Jurkat, Clone E6-1 (cell line): ENCODE measurements around the gene POLR1G.

ENCODE experiments used
- DNase-seq: peaks from one replicate; pipeline ENCODE4 v3.0.0-alpha.2; 2011; ENCODE audit warnings: low read depth, low spot score
- H3K4me3 ChIP-seq: 2 replicates; pipeline ENCODE4 v1.5.1; 2011; ENCODE audit warnings: mild to moderate bottlenecking, low read length, control low read depth, moderate library complexity

Gene POLR1G

DNA sequence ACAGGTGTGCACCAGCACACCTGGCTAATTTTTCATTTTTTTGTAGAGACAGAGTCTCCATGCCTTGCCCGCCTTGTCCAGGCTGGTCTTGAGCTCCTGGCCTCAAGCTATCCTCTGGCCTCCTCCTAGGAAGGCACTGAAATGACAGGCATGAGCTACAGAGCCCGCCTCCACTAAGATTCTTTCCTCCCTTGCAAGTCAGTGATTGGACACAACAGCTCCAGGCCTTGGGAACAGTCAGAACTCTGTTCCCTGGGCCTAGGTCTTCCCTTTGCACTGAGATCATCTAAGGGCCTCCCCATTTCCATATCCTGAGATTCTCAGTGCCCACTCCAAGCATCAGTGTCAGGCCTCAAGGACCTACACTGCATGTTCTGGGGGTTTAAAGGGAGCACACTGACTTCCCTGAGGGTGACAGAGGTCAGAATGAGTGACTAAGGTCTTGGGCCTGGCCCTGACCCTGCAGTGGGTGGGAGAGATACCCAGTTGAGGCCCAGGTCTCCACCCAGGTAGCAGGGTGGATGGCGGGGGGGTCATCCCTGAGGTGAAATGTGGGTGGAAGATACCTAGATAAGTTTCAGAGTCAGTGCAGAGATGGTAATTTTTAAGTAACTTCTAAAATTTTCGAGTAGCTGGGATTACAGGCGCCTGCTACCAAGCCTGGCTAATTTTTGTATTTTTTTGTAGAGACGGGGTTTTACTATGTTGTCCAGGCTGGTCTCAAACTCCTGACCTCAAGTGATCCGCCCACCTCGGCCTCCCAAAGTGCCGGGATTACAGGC lies 34.6 kb downstream of the POLR1G start:
- DNase-seq = no peak

DNA sequence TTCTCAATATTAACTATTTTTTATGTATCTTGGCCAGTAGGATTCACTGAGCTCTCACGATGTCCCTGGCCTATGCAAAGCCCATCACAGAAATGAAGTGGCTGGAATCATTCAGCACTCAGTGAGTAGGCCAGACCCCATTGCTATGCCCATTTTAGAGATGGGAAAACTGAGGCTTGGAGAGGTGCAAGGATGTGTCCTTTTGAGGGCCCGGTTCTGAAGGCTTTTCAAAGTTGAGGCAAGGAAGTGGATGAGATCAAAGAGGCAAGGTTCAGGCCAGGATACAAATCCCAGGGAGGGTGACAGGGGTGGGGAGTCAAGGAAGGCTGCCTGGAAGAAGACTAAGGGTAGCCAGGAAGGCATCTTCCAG lies 35.9 kb downstream of the POLR1G start:
- no peak overlapping the region for H3K4me3 ChIP-seq
- no peak for DNase-seq

More for the DNA sequence above, 34.6 kb downstream of the POLR1G start:
- no peak overlapping the region for H3K4me3 ChIP-seq

DNA sequence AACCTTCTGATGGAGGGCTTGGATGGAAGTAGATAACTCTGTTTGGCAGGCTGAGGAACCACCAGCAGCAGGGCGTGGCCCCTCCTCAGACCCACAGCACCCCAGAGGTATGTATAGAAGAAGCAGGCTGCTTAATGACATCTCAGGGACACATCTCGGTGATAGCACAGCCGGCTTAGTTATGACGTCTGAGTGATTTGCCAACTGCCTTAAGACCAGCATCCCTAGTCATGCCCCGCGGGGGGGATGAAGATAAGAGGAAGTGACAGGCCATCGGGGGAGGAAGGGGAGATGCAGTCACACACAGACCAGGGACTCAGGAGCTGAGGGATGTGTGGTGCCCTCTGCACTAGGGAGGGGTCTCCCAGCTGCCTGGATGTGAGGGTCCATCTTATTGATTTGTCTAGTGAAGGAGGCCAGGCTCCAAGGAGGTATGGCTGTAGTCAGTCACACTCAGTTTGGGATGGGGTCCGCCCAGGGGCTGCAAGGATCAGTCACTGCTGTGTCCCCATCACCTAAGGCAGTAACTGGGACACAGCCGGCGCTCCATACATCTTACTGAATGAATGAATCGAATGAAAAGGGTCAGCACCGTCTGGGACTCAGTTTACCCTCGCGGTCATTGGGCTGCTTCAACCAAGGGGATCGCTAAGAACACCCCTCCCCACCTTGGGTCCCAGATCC lies 36.5 kb downstream of the POLR1G start:
- DNase-seq = no peak
- H3K4me3 ChIP-seq = peak overlapping the region; percentile 59

DNA sequence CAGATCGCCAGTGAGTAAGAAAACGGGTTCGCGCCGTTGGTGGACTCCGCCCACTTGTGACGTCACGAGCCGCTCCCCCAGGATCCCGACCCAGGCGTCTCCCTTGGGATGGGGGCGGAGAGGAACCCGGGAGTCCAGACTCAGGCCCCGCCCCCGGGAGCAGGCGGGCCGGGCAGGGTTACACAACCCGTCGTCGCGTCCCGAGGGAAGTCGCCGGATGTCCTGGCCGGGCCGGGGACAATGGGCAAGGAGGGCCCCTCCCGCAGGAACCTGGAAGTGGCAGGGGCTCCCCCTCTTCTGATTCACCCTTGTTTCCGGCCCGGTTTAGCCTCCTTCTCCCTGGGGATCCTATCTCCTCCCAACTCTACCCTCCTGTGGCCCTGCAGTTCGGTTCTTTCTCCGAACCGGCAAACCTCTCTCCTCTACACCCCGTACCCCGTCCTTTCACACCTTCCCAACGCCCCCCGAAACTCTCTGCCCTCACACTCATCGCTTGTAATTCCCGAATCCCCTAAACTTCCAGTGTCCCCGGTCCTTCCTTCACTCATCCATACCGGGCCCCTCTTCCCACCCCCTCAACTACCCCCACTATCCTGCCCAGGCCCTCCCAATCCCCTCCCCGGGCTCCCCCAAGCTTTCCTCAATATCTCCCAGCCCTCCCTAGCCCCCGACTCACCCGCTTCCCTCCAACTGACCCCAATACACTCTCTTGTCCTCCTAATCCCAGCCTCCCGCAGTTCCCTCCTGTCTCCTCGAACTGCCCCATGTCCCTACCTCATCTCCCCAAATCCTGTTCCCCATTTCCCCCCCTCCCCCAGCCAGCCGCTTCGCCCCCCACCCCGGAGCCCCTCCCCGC lies 37.2 kb downstream of the POLR1G start:
- no peak for DNase-seq

DNA sequence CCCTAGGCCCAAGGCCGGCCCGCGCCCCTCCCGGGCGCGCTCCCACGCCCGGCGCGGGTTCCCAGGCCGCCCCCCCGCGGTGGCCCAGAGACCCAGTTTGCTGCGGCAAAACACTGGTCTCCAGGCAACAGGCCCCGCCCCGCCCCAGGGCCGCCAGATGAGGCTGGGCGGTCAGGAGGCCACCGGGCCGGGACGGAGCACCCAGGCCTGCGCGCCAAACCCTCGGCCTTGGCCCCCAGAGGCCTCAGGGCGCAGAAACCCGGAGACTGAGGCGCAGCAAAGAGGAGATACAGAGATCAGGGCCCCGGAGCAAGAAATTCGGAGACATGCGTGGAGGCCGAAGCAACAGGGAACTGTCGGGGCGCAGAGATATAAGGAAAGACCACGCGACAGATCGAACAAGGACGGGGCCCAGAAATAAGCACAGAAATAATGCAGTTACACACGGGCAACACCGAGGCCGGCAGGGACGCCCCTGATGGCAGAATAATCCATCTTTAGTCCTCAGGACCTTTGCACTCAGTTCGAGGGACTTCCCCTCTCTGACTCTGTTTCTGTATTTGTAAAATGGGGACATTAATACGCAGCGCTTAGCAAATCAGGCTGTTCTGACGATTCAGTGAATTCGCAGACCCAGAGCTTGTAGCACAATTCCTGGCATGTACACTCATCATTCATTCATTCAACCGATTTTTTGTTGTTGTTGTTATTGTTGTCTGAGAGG lies 38.0 kb downstream of the POLR1G start:
- H3K4me3 ChIP-seq = no peak overlapping the region
- DNase-seq = no peak

More for the DNA sequence above, 37.2 kb downstream of the POLR1G start:
- H3K4me3 ChIP-seq = peak overlapping the region; percentile 59

DNA sequence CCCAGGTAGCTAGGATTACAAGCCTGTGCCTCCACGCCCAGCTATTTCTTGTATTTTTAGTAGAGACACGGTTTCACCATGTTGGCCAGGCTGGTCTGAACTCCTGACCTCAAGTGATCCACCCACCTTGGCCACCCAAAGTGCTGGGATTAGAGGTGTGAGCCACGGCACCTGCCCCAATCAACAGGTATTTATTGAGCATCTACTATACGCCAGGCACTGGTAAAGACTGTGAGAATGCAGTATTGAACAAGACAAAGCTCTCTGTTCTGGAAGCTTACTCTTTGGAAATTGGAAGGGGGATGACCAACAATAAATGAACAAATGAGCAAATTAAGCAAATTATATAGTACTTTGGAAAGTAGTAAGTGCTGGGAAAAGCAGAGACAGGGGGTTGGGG lies 38.7 kb downstream of the POLR1G start:
- DNase-seq = no peak
- no peak overlapping the region for H3K4me3 ChIP-seq

DNA sequence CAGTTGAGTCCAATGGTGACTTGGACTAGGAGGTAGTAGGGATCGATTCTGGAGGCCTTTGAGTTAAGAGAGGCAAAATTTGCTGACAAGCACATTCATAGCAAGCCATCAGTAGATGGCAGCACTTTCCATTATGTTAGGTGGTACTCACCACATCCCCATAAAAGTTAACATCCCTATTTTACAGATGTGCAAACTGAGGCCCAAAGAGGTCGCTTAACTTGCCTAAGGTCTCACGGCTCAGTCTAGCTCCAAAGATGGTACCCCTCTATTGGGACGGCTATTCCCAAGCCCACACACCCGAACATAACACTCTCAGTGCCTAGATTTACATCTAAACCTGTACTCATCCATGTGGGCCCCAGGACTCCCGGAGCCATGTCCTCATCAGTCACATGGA lies 39.9 kb downstream of the POLR1G start:
- H3K4me3 ChIP-seq = no peak overlapping the region
- DNase-seq = peak; percentile 48

DNA sequence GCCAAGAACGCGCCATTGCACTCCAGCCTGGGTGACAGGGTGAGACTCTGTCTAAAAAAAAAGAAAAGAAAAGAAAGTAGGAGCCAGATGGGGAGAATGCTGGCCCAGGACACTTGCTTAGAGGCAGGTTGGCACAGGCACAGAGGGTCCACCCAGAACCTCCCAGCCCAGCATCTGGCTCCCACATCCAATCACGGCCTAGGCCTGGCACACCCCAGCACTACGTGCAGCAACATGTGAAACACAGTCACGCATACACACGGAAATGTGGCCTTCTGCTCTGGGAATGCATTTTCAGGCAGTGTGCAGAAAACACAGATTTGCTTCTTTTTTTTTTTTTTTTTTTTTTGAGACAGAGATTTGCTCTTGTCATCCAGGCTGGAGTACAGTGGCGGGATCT lies 40.5 kb downstream of the POLR1G start:
- no peak overlapping the region for H3K4me3 ChIP-seq
- no peak for DNase-seq

DNA sequence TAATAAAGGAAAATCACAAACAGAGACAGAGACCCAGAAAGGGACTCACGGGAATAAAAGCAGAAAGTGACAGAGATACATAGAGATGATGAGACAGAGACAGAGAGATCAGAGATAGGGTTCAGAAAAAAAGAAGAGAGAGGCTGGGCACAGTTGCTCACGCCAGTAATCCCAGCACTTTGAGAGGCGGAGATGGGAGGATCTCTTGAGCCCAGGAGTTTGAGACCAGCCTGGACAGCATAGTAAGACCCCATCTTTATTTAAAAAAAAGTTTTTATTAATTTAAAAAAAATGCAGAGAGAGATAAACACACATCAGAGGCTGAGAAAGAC lies 41.9 kb downstream of the POLR1G start:
- no peak for DNase-seq
- no peak overlapping the region for H3K4me3 ChIP-seq

DNA sequence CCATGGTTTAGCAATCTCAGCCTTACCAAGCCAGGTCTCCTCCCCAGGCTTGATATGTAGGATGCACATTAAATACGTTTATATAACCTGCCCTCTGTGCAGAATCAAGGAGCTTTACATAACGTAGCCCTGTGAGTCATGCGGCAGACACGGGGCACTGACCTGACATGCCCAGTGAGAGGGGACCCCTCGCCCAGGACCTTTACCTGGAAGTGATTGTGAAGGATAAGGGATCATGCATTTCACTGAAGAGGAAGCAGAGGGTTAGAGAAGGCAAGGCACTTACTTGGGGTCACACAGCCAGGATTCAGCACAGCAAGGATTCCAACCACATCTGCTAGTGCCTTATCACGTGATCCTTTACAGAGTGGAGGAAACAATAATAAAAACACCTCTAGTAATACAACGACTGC lies 42.4 kb downstream of the POLR1G start:
- DNase-seq = no peak

DNA sequence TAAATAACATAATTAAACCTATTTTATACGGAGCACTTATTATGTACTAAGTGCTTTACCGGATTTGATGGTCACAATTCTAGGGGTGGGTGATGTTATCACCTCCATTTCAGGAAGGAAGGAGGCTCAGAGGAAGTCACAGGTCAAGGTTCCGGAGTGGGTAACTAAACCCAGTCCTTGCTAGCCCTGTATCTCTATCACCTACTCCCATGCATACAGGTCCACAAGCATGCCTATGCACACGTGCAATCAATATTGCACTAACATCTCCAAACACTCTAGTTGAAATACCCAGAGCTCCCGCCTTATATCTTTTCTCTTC lies 43.5 kb downstream of the POLR1G start:
- no peak for DNase-seq
- H3K4me3 ChIP-seq = peak overlapping the region; percentile 53

More for the DNA sequence above, 42.4 kb downstream of the POLR1G start:
- H3K4me3 ChIP-seq = no peak overlapping the region

DNA sequence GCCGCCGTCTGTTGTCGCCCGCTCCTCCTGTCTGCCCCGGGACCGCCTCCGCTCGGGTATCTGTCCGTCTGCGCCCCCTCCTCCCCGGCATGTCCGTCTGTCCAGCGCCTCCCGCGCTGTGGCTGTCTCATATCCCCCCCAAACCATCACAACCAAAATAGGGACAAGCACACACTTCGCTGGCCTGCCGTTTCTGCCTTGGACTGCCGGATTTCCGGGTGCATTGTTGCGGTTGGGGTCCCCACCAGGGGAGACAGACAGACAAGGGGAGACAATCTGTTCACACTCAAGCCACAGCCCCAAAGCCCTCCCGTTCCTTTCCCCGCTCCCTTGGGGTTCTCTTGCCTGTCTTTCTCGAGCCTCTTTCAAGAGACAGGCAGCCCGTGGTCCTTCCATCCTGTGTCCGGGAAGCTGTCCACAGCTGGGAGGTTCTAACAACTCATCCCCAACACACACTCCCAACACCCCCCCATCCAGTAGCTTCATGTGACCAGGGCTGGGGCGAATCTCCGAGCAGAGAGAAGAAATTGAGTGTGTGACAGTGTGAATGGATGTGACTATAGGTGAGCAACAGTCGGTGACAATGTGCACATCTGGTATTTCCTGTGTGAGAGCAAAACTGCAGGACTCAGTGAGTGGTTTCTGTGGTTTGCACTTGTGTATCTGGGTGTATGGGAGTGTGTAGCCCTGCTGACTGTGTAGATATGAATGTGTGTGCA lies 44.8 kb downstream of the POLR1G start:
- DNase-seq = peak; percentile 84
- H3K4me3 ChIP-seq = peak overlapping the region; percentile 79

DNA sequence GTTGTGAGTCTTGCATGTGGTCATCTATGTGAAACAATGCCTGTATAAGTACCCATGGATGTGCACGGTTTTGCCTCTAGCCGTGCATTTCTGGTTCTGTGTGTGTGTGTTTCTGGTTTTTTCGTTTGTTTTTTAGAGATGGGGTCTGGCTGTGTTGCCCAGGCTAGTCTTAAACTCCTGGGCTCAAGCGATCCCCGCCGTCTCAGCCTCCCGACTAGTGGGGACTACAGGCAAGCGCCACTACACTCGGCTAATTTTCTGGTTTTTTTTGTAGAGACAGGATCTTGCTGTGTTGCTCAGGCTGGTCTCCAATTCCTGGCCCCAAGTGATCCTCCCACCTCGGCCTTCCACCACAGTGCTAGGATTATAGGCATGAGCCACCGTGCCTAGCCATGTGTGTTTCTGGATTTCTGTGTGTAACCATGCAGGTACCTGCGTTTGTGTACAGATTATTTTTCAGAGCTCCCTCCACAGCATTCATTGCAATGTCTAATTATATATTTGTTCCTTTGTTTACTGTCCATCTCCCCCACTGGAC lies 45.5 kb downstream of the POLR1G start:
- H3K4me3 ChIP-seq = peak overlapping the region; percentile 79
- DNase-seq = no peak

DNA sequence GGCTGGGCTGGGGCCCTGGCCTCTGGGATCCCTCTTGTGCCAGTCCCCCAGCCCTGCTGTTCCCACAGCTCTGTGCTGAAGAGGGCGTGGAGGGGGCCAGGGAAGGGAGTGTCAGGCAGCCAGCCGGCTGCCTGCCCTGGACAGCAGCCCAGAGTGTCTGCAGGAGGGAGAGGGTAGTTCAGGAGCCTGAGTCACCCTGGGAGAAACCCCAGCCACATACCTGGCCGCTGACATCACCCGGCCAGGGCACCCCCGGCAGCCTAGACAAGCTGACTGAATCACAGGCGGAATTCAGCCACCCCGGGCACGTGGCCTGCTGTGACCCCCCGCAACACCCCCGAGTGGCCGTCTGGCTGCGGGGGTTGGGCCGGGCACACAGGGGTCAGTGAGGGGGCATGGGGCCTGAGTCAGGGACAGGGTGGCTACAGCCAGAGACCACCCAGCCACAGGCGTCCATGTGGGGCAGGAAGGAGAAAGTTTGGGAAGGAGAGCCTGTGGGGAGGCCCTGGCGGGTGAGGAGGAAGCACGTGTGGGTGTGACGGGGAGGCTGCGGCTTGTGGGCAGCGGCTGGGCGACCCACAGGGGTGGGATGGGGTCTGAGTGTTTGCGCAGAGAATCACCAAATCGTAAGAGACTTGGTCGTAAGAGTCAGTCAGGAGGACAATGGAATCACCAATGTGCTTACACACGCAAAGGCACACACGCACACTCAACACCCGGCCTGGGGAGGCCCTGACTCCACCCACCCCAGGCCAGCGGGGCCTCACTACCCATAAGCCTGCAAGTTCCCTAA lies 49.5 kb downstream of the POLR1G start:
- DNase-seq = no peak
- no peak overlapping the region for H3K4me3 ChIP-seq

DNA sequence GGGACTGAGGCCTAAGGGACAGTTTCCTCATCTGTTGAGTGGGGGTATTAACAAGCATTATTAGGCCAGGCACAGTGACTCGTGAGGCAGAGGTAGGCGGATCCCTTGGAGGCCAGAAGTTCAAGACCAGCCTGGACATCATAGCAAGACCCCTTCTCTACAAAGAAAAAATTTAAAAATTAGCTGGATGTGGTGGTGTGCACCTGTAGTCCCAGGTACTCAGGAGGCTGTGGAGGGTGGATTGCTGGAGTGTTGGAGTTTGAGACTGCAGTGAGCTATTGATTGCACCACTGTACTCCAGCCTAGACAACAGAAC lies 50.0 kb downstream of the POLR1G start:
- no peak for DNase-seq
- no peak overlapping the region for H3K4me3 ChIP-seq

DNA sequence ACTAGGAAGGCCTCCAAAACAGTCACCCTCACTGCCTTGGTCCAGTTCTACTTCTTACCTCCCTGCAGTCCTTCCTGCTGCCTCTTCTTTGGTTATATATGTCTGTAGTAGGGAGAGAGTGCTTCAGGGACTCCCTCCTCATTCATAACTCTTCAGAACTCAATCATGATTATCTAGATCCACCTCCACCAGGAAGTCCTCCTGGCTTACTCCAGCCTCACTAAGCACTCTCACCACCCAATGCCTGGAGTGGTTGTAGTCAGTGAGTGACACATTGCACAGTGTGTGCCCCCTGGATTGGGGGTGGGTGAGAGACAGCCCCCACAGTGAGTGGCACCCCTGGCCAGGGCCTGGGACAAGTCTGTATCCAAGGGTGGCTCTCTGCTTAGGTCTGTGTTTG lies 51.3 kb downstream of the POLR1G start:
- no peak overlapping the region for H3K4me3 ChIP-seq
- DNase-seq = no peak
